Measurements from ENCODE around the gene SGPP1.
"Not testable (repeated sequence)": the region's sequence is repeated elsewhere in the genome, so short reads cannot be mapped to it uniquely, and the experiment has no call there.

Gene SGPP1

DNA sequence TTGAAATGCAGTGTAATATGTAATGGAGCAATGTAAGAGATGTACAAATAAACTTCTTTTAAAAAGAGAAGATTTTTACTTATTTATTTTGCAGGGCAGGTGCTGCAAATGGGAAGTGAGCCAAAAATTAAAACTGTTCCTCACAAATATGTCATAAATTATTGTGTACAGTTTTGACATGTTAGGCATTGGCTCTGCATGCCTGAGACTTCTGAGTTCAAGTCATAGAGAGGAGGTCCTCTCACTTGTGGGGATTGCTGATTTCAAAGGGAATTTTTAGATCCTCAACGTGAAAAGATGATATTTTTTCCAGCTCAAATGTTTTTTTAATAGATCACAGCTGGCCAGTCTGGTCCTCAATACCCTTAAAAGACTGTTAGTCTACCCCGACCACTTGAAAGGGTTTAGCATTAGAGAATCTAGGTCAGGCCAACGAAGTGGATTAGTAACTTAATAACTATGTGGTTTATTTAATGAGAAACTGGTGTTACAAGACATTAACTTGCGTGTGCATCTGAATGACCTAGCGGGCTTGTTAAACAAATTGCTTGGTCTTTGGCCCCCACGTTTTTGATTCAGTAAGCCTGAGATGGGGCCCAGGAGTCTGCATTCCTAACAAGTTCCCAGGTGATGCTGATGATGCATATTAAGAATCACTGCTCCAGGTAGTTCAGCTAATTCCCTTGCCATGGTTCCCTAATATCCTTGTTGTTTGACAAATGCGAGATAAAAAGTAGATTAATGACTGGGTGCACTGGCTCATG is 55.3 kb downstream of the SGPP1 start:
- DNase-seq, result no peak

DNA sequence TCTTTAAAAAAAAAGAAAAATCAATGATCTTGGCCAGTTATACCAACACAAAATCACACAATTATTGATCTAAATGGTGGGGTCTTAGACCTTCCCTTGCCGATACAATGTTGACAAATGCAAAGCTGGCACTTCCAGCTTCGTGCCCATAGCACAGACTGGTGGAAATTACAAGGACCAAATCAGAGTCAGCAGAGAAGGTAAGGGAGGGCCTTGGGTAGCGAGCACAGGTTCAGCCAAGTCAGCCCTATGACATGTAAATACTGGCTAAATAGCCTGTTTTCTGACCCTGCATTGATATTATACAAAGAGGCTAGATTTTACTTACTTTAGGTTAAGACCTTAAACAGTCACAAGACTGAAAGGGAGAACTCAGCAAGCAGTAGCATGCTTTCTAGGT is 55.9 kb downstream of the SGPP1 start:
- DNase-seq, result no peak

DNA sequence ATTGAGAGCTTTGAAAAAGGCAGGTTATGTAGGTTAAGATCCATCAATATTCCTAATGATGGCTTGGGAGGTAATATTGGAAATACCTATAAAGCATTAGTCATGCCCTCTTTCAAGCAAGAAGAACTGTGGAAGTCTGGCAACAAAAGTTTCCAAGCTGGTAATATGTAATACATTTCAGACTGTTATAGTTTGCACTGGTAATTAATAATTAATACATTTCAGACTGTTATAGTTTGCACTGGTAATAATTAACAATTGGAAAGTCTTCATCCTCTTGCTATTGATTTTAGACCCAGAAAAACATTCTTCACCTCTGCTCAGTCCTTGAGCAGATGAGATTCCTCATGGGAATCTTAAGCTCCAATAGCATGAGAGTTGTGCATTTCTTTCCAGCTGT is 57.2 kb downstream of the SGPP1 start:
- DNase-seq, result no peak

DNA sequence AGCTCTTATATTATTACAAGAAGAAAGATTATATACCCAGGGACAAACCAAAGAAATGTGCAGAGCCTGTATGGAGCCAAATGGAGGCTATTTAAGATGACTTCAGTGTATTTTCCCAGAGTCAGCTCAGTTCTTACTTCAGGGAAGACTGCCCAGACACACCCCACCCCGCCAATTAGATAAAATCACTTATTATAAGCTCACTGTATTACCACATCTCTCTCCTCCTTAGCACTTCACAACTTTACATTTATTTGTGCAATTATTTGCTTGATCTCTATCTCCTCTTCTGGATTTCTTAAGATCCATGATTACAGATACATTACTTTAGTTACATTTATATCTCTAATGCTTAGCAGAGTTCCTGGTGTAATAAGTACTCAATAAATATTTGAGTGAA is 61.5 kb downstream of the SGPP1 start:
- DNase-seq, result no peak

DNA sequence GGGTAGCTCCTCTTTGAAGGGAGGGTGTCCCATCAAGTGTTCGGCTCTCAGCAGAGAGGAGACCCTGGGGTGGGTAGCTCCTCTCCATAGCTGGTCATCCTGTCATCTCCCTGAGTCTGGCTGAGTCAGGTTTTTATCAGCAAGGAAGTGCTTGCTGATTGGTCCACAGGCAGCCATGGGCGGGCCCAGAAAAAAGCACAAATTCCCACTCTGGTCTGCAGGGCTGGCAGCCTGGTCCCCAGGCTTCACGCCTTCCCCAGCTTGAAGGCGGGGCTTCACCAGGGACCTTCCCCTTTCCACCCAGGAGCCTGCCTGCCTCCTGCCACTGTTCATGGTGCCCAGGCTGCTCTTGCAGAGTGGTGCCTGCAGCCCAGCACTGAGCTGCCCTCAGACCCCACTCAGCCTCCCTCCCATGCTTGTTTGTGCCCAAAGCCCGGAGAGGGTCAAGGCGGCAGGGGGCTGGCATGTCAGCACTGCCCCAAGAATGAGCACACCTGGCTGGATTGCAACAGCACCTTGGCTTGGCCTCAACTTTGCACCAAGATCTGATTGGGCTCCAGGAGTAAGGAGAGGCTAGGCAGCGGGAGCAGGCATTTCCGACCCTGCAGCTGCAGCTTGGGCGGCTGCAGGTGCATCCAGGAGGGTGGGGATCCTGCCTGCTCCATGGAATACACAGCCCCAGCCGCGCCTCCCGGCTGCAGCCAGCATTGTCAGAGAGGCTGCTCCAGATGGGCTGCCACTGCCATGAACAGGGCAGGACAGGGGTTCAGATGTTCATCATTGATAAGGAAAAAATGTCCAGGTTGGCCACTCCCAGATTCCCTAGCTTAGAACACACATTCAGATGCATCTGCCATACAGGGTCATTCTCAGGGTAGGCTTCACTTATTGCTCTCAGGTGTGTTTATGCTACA is 64.2 kb downstream of the SGPP1 start:
- DNase-seq, result no peak

DNA sequence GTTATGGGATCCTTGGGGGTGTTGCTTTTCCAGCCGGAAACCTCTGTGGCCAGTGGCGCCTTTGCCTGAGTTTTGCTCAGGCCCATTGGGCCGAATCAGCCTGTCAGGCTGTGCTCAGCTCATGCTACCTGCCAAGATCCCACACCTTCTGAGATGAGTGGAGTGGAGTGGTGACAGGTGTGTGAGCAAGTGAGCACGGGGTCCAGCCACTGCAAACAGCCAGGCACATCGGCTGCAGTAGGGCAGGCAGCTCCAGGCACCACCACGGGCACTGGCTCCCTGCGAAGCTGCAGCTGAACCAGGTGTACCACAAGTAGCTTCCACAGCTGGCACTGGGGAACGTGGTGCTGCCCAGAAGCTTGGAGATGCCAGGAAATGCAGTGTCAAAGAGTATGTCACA is 65.1 kb downstream of the SGPP1 start:
- no peak for DNase-seq

DNA sequence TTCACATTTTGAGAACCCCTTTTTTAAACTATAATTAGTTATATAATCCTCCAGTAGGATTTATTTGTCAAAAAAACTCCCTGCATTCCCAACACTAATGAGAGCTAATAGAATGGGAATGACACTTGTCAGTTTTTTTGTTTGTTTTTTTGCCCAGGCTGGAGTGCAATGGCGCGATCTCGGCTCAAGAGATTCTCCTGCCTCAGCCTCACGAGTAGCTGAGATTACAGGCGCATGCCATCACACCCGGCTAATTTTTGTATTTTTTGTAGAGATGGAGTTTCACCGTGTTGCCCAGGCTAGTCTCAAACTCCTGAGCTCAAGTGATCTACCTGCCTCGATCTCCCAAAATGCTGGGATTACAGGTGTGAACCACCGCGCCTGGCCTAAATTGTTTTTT is 66.0 kb downstream of the SGPP1 start:
- DNase-seq, result not testable (repeated sequence)

DNA sequence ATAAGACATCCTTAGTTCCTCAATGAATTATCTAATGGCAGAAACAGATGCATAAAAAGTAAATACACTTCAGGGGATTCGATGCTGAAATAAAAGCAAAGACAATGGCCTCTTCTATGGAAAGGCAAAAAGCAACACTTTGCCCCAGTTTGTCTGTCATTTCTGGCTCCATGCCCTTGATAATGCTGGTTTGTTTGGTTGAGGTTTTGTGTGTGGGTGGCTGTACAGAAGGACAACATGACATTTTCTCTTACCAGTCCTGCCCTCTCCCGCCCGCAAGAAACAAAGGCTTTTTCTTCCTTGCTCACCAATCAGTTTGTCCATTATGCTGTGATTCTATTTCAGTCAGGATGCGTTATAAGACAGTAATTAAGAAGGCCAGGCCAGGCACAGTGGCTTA is 68.1 kb downstream of the SGPP1 start:
- peak; percentile 61 to 87 for DNase-seq

DNA sequence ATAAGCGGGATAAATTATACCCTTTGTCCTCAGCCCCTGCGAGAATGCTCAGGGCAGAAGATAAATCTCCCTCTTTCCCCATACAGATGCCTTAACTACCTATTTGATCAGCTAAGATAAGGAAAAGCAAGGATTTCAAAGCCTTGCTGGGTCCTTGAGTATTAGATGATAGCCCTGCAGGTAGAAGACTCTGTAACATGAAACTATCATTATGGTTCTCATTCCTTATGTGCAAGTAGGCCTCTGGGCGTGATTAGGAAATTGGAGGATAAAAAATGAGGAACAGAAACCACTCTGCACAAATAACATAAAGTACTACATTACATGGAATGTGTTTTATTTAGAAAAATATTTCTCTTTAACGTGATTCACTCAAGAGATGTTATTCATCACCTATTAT is 71.7 kb downstream of the SGPP1 start:
- DNase-seq, result no peak

DNA sequence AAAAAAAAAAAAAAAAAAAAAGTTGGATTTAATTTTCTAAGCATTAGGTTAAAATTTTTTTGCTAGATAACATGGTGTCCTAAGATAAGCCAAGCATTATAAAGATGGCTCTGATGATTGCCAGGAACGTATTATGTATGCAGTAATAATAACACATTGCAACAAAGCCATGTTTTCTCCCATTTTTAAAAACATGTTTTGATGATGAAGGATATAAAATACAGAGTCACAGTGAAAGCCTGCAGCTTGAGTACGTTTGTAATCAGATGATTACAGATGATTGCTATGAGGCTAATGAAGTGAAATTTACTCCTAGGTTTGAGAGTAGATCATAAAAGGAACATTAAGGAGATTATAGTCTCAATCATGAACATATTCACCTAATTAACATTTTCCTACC is 72.9 kb downstream of the SGPP1 start:
- no peak for DNase-seq

DNA sequence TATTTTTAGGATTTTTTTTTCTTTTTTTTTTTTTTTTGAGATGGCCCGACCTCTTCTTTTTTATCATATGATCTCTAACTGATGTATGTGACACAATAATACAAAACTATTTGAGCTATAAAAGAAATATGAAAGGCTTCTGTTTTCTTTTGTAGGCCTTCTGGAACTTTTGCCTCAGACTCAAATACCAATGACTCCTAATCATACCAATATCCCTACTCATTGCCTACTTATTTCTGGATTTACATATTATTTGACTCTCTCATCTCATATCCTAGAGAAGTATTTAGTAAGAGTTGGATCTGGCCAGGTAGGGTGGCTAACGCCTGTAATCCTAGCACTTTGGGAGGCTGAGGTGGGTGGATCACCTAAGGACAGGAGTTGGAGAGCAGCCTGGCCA is 73.5 kb downstream of the SGPP1 start:
- DNase-seq, result no peak

DNA sequence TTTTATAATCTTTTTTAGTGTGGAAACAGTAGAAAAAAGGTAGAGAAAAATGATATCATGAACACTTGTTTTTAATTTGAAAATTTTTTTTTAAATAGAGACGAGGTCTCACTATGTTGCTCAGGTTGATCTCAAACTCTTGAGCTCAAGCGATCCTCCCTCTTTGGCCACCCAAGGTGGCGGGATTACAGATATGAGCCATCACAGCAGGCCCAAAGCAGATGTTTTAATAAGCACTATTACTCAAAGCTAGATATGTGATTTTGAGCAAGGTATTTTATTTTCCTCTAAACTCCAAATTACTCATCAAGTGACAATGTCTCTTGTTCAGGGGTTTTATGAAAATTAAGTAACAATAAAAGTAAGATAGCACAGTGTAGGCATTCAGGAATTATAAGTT is 75.5 kb downstream of the SGPP1 start:
- no peak for DNase-seq

DNA sequence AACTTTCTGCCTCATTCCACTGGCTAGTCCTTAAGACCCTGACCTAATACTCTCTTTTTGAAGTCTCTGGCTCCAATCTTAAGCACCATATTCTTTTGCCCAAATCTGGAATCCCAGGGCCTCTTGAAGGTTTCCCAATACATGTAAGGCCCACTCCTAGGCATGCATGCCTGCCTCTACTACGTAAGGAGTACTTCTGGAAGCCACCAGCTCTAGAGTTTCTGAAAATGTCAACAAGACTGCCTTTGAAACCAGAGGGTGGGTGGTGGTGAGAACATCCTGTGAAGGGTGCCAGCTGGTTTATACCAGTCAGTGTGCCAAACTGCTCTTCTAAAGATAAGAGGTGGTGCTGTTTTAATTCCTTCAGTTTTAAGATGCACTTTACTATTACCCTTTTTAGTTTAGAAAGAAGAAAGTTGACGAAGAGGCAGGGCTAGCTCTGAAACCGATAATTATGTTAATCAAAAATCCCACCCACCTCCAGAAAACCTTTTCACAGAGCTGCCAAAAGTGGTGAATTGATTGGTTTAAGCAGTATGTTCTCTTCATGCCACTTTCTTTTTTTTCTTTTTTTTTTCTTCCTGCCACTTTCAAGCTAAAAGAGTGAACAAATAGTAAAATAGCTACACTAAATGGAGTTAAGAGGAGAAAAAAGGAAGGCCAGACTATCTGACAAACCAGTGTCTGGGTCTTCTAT is 77.5 kb downstream of the SGPP1 start:
- DNase-seq, result no peak

DNA sequence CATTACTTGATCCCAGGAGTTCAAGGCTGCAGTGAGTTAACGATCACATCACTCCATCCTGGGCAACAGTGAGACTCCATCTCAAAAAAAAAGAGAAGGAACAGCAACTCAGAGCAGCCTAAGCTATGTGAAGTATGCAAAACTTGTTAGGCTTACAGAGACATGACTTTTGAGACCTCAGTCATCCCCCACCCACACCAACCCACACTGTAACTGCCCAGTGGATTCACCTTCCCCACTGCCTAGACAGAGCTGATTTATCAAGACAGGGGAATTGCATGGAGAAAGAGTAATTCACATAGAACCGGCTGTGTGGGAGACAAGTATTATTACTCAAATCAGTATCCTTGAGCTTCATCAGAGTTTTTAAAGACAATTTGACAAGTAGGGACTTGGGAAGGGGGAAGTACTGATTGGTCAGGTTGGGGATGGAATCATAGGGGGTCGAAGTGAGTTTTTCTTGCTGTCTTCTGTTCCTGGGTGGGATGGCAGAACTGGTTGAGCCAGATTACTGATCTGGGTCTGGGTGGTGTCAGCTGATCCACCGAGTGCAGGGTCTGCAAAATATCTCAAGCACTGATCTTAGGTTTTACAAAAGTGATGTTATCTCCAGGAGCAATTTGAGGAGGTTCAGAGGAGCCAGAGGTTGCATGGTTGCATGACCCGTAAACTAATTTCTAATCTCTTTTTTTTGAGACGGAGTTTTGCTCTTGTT is 80.0 kb downstream of the SGPP1 start:
- no peak for DNase-seq

DNA sequence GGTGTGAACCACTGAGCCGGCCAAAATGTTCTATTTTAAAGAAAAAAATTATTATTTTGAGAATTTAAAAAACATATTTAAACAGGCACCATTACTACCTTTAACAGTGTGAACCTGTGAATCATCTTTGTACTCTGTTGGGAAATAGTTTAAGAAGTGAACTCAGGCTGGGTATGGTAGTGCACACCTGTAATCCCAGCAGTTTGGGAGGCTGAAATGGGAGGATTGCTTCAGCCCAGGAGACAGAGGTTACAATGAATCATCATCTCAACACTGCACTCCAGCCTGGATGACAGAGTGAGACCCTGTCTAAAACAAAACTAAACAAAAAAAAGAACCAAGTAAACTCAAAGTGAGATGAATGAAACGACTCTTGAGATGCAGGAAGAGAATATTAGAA is 83.1 kb downstream of the SGPP1 start:
- DNase-seq, result no peak

DNA sequence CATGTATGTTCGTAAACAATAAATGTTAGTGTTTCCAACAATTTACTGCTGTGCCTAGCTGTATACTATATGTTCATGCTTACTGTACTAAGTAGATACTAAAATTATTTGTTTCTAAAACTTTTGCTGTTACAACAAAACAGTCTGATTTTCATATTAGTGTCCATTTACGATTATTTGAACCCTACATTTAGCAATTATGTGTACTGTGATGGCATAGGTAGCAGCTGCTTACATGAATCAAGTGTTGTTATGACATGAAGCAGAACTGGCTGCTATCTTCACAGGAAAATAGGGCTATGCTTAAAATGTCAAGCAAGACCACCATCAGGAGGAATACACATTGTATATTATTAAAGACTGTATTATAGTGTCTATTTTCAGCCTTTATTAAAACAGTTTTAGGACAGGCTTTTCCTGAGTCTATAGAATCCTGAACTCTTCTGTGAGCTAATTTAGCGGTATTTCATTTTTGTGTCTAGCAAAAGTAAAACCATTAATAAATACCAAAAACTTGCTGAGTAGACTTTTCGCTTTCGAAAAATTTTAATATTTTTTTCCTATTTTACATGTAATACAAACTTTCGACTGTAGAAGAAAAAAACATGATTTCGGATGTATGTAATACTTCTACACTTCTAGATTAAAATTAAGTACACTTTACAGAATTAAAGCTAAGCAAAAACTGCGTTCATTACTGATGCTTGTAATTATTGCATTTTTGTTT is 85.0 kb downstream of the SGPP1 start:
- DNase-seq, result no peak

DNA sequence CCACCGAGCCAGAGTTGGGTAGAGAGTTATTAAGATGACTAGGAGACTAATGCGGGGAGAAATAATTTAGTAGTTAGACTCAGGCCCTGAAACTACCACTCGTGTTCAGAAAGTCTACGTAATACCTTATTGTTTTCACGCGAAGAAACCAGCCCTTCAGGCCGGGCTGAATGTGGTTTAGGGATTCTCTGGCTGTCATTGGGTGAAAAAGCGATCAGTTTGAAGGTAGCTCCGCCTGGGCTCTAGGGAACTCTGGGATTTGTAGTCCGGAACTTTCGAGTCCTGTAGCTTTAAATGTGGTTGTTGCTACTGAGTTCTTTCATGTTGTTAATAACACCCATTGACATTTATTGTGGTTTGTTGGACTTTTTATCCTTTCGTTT is 85.6 kb downstream of the SGPP1 start:
- peak; percentile 91 to 99 for DNase-seq

DNA sequence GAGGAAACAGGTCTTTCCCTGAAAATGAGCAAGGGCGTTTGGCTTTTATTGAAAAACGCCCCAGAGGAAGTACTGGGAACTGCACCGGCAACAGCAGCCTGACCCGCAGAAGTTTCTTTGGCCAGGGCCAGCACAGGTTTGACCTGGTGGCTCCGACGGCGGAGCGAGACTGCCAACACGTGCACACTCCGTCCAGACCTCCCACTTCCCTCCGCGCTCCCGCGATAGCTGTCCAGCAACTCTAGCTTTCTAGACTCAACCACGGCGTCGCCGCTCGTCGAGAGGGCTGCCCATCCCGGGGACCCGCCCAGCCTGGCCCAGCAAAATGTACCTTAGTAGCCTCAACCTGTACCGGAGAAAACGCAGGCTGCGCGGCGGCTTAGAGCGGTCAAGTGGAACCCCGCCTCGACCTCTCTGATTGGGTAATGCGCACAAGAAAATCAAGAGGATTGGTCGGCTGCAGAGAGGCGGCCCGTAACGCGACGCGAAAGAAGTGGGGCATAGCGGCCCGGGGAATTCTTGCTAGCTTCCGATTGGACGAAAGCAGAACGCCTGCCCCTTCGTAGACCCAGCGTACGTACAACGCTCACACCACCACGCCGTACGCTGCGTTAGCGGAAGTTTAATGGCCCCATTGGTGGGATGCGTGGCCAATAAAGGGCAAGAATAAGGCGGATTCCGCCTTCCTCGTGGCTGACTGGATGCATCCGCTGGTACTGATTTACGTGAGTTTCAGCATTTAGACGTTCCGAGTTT is 86.2 kb downstream of the SGPP1 start, which contains the start of gene WDR89:
Gene WDR89, minus strand, starts transcription at position 399 of the 756 bp plus-strand sequence. CDS start 41,929 bp downstream, outside the sequence.
- DNase-seq, result peak; percentile 98 to 99

DNA sequence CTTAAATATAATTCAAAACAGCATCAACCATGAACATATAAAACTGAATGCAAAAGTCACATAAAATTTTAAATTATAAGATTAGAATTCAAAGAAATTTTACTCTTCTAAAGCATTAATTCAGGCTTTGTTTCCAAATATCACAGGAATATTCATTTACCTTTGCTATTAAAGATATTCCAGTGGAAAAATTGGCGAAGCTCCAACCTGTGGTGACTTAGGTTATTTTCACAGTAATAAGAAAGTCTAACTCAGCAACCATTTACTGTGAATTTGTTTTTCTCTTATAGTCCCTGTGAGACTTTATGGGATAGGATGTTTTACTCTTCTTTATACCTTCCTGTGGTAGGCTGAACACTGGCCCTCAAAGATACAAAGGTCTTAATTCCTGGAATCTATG is 89.4 kb downstream of the SGPP1 start:
- DNase-seq, result no peak

DNA sequence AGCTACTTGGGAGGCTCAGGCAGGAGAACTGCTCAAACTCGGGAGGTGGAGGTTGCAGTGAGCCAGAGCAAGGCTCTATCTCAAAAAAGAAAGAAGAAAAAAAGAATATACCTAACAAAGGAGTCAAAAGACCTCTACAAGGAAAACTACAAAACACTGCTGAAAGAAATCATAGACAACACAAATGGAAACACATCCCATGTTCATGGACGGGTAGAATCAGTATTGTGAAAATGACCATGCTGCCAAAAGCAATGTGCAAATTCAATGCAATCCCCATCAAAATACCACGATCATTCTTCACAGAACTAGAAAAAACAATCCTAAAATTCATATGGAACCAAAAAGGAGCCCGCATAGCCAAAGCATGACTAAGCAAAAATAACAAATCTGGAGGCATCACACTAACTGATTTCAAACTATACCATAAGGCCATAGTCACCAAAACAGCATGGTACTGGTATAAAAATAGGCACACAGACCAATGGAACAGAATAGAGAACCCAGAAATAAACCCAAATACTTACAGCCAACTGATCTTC is 91.7 kb downstream of the SGPP1 start:
- not testable (repeated sequence) for DNase-seq
